T47D (cell line): Measurements from ENCODE around the gene SPINK9.
"Not testable (repeated sequence)": the region's sequence is repeated elsewhere in the genome, so short reads cannot be mapped to it uniquely, and the experiment has no call there.

Experiments
- DNase-seq, 2 experiments: peaks; one replicate each; pipeline versions ENCODE4 v3.0.0 to v3.0.0-alpha.2; 2011 to 2012; ENCODE audit warnings: low read depth in 1 of 2, low spot score in 1 of 2
- JUND ChIP-seq: IDR thresholded peaks from 2 replicates; pipeline ENCODE4 v1.6.1; 2012; ENCODE audit warnings: low read depth
- in situ Hi-C: cut with HindIII; loops from 2 replicates; pipeline ENCODE4 v1.10.0; 2016; ENCODE audit warnings: low sequenced_read_pairs, low pct_unique_long_range_greater_than_20kb

SPINK9 gene

DNA sequence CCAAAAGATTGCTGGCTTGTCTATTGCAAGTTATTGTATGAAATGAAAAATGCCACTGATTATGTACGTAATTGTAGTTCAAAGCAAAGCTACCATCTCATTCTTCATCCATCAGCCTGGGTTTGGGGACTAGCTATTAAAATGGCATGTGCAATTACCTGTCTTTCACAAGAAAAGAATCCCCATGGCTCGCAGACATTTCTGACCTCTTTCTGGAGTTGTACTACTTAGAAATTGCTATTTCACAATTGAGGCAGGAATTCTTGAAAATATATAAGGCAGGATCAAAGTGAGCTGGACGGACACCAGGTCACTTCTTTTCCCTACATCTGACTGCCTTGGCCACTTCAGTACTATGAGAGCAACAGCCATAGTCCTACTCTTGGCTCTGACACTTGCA is at the start of gene SPINK9:
TSS of gene SPINK9 (plus strand) at position 301 of the 400 bp plus-strand sequence. CDS start at position 356, 55 bp downstream.
- in situ Hi-C loops = no loop called here
- no peak for DNase-seq
- TF ChIP-seq JUND = no peak

DNA sequence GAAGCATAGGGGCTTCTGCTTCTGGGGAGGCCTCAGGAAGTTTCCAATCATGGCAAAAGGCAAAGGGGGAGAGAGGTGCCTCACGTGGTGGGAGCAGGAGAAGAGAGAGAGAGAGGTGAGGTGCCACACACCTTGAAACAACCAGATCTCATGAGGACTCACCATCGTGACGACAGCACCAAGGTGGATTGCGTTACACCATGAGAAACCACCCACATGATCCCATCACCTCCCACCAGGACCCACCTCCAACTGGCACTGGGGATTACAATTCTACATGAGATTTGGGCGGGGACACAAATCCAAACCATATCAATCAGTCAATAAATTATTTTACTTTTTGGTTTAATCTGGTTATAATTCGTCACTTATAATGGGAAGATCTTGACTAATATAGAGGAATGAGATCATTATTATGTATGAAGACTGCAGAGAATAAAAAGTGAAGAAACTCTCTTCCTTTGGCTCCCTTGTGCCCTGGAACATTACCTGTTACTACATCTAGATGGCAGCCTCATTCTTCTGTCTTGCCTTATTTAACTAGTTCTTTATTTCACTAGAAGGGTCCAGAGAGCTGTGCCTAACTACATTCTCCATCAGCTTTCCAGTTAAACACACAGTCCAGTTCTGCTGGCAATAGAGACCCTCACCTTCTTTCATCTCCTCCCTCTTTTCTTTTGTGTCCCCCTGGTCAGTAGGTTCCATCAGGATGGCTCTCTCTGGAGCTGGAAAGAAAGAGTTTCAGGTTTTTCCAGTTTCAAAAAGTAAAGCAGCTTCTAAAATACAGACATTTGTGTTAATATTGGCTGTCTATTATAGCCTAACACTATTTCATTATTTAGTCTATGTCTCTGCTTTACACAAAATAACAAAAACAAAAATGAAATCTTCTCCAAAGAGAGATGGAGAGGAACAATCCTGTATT is 44.8 kb upstream of the SPINK9 start:
- TF ChIP-seq JUND = no peak
- in situ Hi-C loops = no loop called here
- peak; percentile 39 to 62 for DNase-seq

GRCh38 chr5:148297731-148298130 is 37.6 kb upstream of the SPINK9 start:
- in situ Hi-C loops = no loop called here
- no peak for DNase-seq

GRCh38 chr5:148306446-148306845 is 28.9 kb upstream of the SPINK9 start:
- DNase-seq = peak in 1 of 2 experiments; percentile 72
- no peak for TF ChIP-seq JUND
- in situ Hi-C loops = no loop called here

More at GRCh38 chr5:148297731-148298130, 37.6 kb upstream of the SPINK9 start:
- TF ChIP-seq JUND = no peak

GRCh38 chr5:148309019-148309418 is 26.3 kb upstream of the SPINK9 start:
- in situ Hi-C loops = no loop called here
- no peak for TF ChIP-seq JUND
- DNase-seq = no peak

- no peak for TF ChIP-seq JUND
- DNase-seq = no peak
- in situ Hi-C loops = no loop called here
Observed at GRCh38 chr5:148309746-148310145, 25.6 kb upstream of the SPINK9 start.

GRCh38 chr5:148311484-148311883 is 23.9 kb upstream of the SPINK9 start:
- DNase-seq = no peak
- no peak for TF ChIP-seq JUND

GRCh38 chr5:148312153-148312552 is 23.2 kb upstream of the SPINK9 start, which contains the start of gene SPINK7:
Gene SPINK7 (plus strand): TSS chr5:148312423. CDS start chr5:148312484, 61 bp downstream.
- no peak for DNase-seq
- TF ChIP-seq JUND = no peak
- in situ Hi-C loops = no loop called here

More at GRCh38 chr5:148311484-148311883, 23.9 kb upstream of the SPINK9 start:
- in situ Hi-C loops = no loop called here

DNA sequence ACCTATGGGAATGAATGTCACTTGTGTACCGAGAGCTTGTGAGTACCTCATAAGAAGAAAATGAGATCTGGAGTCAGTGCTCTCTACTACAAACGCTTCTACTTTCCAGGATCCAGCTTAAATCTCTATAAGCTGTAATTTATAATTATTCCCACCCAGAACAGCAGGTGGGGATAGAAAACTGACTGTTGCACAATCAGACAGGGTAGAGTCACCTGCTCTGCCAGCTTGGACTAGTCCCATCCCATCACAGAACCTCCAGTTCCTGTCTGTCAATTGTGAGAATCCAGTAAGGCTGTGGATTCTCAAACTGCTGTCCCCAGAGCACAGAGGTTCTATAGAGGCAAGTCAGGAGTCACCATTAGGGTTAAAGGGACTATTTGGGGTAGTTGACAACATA is 21.2 kb upstream of the SPINK9 start:
- in situ Hi-C loops = no loop called here
- TF ChIP-seq JUND = no peak
- DNase-seq = peak in 1 of 2 experiments; percentile 50

GRCh38 chr5:148314731-148315130 is 20.6 kb upstream of the SPINK9 start:
- TF ChIP-seq JUND = no peak
- in situ Hi-C loops = no loop called here
- DNase-seq = no peak

DNA sequence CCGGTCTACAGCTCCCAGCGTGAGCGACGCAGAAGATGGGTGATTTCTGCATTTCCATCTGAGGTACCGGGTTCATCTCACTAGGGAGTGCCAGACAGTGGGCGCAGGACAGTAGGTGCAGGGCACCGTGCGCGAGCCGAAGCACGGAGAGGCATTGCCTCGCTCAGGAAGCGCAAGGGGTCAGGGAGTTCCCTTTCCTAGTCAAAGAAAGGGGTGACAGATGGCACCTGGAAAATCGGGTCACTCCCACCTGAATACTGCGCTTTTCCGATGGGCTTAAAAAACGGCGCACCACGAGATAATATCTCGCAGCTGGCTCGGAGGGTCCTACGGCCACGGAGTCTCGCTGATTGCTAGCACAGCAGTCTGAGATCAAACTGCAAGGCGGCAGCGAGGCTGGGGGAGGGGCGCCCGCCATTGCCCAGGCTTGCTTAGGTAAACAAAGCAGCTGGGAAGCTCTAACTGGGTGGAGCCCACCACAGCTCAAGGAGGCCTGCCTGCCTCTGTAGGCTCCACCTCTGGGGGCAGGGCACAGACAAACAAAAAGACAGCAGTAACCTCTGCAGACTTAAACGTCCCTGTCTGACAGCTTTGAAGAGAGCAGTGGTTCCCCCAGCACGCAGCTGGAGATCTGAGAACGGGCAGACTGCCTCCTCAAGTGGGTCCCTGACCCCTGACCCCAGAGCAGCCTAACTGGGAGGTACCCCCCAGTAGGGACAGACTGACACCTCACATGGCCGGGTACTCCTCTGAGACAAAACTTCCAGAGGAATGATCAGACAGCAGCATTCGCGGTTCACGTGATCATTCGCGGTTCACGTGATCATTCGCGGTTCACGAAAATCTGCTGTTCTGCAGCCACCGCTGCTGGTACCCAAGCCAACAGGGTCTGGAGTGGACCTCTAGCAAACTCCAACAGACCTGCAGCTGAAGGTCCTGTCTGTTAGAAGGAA is 15.1 kb upstream of the SPINK9 start:
- in situ Hi-C loops, DNase-seq: not testable (repeated sequence)

DNA sequence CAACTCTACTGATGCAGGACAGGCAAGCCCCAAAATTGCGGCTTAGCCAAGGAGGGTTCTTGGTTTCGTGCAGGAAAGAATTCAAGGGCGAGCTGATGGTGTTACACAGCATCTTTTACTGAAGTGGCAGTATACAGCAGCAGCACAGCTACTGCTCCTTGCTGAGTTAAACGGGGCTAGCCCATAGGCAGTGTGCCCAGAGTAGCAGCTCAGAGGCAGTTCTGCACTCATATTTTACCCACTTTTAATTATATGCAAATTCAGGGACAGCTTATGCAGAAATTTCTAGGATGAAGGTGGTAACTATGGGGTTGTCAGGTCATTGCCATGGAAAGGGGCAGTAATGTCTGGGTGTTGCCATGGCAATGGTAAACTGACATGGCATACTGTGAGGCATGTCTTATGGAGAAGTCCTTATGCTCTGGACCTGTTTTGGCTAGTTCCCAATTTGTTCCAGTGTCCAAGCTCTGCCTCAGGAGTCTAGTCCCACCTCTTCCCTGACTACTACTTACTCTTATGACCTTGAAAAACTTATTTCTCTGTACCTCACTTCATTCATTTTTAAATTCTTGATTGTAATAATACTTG is 2.0 kb upstream of the SPINK9 start:
- TF ChIP-seq JUND = no peak
- in situ Hi-C loops = no loop called here
- no peak for DNase-seq
